HG03280 (cell line): ENCODE data around the gene TSC22D2.

Experiments
- ATAC-seq: cut with Tn5 transposase; IDR thresholded peaks from one replicate; pipeline ENCODE4 v1.9.1; 2021; ENCODE audit warnings: mild to moderate bottlenecking, moderate library complexity; ENCODE audit not compliant: unreplicated experiment

TSC22D2 gene

GRCh38 chr3:150384296-150385212, 23.5 kb upstream of the TSC22D2 start:
- ATAC-seq = peak; percentile 100

DNA sequence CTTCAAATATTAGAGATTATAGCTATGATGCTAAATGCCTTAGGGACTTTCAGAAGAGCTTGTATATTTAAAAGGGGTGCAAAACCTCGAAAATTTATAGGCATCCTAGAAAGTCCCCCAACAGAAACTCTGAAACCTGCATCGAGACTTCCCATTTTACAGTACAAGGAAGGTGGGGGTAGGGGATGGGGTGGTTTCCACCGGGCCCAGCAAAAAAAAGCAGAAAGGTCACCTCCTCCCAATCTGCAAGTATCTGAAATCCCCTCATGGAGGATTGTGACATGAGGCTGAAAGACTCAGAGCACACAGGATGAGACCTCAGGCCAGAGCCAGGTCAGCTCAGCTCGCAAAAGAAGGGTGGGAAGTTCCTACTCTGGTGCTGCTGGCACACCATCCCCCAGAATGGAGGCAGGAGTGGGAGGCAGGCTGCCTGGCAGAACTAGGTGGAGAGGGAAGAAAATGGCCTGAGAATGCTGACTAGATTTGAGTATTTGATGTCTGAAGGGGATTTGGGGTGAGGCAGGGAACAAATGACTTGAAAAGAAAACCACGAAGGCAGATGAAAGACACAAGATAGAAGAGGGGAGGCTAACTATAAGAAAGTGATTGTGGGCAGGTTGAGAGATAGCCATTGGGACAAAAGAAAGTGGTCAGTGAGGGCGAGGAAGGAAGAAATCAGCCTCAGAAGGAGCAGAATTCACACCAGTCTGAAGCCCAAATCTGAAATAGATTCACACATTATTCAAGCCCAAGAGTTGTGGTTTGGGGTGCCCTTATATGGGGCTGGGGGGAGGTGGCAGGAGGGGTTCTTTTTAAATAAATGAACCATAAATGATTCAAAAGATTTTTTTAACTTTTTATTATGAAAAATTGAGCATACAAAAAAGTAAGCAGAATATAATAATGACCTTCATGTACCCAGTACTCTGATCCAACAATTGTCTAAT, 22.5 kb upstream of the TSC22D2 start:
- ATAC-seq = peak; percentile 18

DNA sequence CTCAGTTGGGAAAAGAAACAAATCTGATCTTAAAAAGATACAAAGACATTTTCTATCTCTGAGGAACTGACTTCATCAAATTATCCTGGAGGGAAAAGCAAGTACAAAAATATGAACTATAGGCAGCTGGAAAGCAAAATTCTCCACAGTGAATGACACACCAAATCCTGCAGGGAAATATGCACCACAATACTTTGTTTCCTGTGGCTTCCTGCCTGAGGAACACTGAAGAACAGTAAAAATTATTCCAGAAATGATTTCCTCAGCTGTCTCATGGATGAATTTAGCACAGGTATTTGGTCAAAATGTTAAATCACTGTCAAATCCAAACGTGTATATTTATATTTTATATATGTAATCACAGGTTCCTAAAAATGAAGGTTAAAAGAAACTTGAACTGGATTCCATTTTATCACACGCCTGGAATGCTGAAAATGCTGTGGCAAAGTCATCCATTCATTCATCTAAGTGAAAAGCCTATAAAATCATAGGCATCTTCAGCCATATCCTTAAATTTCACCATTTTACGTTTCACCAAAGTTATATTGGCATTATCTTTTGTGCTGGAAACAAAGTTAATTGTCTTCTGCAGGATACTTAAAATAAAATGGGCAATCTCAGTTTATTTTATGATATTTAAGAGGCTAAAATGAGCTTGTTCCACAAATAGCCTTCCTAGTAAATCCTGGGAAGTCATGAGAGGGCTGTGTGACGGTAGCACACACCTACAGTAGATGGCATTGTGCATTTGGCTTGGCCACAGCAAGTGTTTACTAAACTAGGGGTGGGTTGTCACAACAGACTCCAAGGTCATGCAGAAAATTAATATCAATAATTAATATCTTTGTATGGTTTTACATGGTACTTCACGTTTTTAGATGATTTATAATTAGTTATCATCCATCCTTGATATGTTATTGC, 19.3 kb upstream of the TSC22D2 start:
- ATAC-seq = no peak

DNA sequence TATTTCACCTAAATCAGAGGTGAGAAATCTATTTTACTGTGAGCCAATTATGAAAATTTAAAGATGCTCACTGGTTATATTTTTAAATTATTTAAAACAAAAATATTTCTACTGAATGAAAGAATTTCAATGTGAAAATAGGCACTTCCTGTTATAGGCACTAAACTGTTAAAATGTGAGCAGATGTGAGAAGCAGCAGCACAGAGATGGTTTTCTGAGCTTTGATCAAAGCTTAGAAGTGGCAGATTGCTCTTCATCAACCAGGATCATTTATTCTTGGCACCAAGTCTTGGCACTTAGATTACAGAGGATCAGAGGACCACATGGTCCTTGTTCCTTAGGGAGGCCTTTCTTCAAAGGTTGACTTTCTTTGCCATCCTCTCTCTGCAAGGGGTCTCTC, 18.0 kb upstream of the TSC22D2 start:
- ATAC-seq = no peak

- no peak for ATAC-seq
Observed at GRCh38 chr3:150391161-150391560, 16.9 kb upstream of the TSC22D2 start.

DNA sequence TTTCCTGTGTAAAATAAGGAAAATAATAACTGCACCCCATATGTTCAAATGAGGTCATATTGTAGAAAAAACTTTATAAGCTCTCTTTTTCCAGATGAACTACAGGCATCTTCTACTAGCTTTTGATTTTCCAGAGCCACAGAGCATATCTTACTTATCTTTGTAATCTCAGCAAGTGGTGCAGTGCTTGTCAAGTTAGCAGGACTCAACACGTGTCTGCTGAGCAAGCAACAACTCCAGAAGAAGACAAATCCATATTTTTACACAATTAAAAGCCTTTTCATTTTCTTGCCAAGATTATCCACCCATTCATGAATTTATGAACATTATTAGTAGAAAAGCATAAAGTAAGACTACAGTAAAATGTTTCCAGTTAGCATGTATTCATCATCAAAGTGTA, 14.4 kb upstream of the TSC22D2 start:
- ATAC-seq = no peak

DNA sequence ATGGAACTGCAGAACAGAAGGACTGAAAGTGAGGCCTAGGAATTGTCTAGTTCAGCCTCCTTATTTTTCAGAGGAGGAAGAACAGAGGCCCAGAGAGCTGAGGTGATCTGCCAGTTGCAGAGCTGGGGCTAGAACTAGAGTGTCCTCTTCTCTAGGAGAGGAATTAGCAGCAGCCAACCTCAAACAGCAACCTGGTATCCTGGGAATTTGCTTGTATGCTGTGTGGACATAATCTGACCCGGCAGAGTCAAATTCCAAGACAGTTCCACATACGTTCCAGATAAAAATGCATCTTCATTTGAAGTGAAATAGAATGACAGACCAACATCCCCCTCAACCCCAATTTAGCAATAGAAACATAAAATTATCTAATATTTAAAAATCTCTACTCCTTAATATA, 13.5 kb upstream of the TSC22D2 start:
- ATAC-seq = no peak

DNA sequence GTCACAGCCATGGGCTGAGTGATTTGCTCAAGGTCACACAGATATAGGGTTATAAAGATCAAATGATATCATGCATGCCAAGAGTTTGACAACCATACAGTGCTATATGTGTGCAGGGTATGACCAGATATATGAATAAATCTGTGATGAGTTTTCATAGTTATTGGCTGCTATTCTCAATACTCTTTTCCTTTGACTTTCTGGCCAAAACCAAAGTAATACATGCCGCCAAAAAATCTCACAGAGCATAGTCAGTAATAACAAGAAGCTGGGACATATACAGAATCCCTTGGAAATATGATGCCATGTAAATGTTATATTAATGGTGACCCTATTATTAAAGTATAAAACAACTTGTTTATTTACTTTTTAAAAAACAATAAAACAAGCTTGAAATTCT, 11.6 kb upstream of the TSC22D2 start:
- ATAC-seq = no peak

DNA sequence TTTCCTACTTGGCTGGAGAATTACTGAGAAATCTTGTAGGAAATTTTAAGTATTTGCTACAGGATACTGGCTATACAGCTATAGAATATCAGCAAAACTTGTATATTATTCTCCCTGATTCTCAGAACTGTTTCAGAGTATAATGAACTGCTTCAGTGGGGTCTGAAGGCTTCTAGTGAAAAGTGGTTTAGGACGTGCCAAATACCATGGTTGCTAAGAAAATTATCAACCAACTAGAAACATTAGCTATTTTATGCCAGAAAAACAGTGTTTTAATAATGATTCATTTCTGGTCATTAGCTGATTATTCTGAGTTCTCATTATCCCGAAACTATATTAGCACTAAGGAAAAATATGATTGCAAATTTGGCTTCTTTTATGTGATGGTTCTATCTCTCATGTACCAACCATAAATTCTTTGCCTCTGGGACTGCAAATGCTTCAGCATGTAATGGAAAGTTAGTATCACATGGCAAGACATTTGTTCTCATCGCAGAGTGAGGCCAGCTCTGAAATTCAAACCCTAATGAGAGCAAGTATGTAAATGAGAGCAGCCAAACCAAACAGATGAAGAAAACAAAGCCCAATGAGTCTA, 11.0 kb upstream of the TSC22D2 start:
- ATAC-seq = no peak

GRCh38 chr3:150399060-150399459, 9.0 kb upstream of the TSC22D2 start:
- ATAC-seq = no peak

GRCh38 chr3:150401285-150401684, 6.8 kb upstream of the TSC22D2 start:
- no peak for ATAC-seq

DNA sequence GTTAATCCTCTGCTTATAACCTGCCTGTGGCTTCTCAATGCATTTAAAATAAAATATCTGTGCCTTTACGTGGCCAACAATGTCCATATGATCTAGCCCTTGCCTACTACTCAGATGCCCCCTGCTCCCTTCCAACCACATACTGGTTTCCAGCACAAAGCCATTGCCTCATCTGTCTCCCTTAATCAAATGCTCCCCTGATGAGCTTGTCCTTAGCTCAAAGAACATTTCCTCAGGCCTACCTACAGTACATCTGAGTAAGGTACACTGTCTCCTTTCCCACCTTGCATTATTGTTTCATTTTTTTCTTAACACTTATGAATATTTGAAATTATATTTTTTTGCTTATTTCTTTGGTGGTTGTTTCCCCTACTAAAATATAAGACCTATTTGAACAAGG, 5.9 kb upstream of the TSC22D2 start:
- no peak for ATAC-seq

GRCh38 chr3:150404023-150404422, 4.1 kb upstream of the TSC22D2 start:
- no peak for ATAC-seq

GRCh38 chr3:150407051-150407807, 869 bp upstream of the TSC22D2 start:
- no peak for ATAC-seq

DNA sequence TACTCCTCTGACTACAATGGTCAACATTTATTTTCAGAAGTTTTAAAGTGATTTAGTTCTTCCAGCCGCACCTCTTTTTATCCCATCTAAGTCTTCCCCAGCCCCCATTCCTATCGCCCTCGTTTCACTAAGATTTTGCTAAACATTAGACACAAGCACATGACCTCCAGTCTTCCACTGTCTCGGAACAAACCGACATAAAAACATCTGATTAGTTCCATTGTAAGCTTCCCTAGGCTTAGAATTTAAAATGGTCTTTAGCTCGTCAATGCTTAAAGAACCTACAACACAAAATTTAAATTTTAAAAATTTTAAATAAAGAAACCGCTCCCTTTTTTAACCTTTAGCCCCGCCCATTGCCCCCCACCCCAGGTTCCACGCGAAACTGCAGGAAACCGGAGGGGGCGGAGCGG, 284 bp upstream of the TSC22D2 start:
- peak; percentile 1 for ATAC-seq

GRCh38 chr3:150409125-150409511, 1.0 kb downstream of the TSC22D2 start:
- no peak for ATAC-seq

GRCh38 chr3:150409512-150410310, 1.6 kb downstream of the TSC22D2 start:
- ATAC-seq = peak; percentile 29

- no peak for ATAC-seq
Observed at GRCh38 chr3:150410311-150411105, 2.4 kb downstream of the TSC22D2 start.
